GM12891 (cell line): ENCODE measurements around the gene PIK3CB.

Experiments
- POLR2A ChIP-seq: IDR thresholded peaks from 2 replicates; pipeline ENCODE4 v1.6.1; 2011; ENCODE audit warnings: low read depth, low read length, control low read depth
- POU2F2 ChIP-seq: IDR thresholded peaks from 2 replicates; pipeline ENCODE4 v1.6.1; 2011; ENCODE audit warnings: low read depth, mild to moderate bottlenecking, control low read depth, low read length, moderate library complexity

GRCh38 chr3:138829097-138829496 is 5.6 kb downstream of the PIK3CB start:
- TF ChIP-seq POLR2A (no peak), POU2F2 (no peak)
